ENCODE measurements around the gene TGFB2.

DNA sequence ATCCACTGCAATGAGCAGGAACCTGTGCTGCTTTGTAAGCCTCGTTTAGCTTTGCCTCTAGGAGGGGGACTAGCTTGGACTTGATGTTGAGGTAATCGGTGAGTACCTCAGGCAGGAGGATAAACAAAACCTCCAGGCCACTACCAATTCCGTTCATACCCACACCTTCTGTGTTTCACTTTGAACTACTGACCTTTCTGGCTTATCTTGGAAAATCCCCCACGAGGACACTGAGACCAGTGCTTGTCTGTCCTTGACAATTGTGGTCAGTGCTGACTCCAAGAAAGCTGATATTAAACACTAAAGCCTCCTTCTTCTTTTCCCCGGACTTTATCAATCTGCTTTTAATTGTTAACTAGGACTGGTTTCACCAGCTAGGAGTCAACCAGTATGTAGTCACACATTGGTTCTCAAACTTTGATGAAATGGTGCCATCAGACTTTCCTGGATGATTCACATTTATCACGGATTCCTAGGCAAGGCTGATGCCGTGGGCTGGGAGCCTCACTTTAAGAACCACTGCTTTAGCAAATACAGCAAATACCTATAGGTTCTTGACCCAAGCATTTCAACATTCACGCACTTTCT lies 52.7 kb downstream of the TGFB2 start:
- TF ChIP-seq, protein P1, sequence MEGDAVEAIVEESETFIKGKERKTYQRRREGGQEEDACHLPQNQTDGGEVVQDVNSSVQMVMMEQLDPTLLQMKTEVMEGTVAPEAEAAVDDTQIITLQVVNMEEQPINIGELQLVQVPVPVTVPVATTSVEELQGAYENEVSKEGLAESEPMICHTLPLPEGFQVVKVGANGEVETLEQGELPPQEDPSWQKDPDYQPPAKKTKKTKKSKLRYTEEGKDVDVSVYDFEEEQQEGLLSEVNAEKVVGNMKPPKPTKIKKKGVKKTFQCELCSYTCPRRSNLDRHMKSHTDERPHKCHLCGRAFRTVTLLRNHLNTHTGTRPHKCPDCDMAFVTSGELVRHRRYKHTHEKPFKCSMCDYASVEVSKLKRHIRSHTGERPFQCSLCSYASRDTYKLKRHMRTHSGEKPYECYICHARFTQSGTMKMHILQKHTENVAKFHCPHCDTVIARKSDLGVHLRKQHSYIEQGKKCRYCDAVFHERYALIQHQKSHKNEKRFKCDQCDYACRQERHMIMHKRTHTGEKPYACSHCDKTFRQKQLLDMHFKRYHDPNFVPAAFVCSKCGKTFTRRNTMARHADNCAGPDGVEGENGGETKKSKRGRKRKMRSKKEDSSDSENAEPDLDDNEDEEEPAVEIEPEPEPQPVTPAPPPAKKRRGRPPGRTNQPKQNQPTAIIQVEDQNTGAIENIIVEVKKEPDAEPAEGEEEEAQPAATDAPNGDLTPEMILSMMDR (conservative IDR thresholded peaks at IDR 0.05; ENCODE audit: low read length), result no peak
- TF ChIP-seq EZH2phosphoT487 (IDR thresholded peaks at IDR 0.05; ENCODE audit: borderline replicate concordance, low read depth, low read length), result no peak
